Measurements from ENCODE around the gene MEIS2.

Gene MEIS2

GRCh38 chr15:36863570-36863969, 236.8 kb downstream of the MEIS2 start:
- peak; percentile 81 for DNase-seq

- no peak for DNase-seq
Observed at GRCh38 chr15:36860792-36861191, 239.6 kb downstream of the MEIS2 start.

- no peak for DNase-seq
Observed at GRCh38 chr15:36858423-36858822, 241.9 kb downstream of the MEIS2 start.

GRCh38 chr15:36856339-36856973, 243.9 kb downstream of the MEIS2 start:
- no peak for DNase-seq

- no peak for DNase-seq
Observed at GRCh38 chr15:36850864-36851263, 249.5 kb downstream of the MEIS2 start.

- no peak for DNase-seq
Observed at GRCh38 chr15:36845270-36845669, 255.1 kb downstream of the MEIS2 start.

- no peak for DNase-seq
Observed at GRCh38 chr15:36844534-36844998, 255.8 kb downstream of the MEIS2 start.

GRCh38 chr15:36843822-36844221, 256.5 kb downstream of the MEIS2 start:
- no peak for DNase-seq

- no peak for DNase-seq
Observed at GRCh38 chr15:36841193-36841592, 259.2 kb downstream of the MEIS2 start.
